OCI-LY7 (cell line): Measurements from ENCODE around the gene ELMO1. TPM values are rescaled to one million over a fixed set of nuclear protein-coding genes. Genes with fewer than 3 reads are reported as not detected.

Experiments used
- BruUV-seq: library from RNA; stranded (reverse); fragments of 400-500 nt; replicated peaks from 2 replicates; lab custom pipeline; 2021; lab: Mats Ljungman, UMichigan
- CTCF ChIA-PET: fragments of 300-600 bp; sonication (Branson Sonifier 250); formaldehyde crosslinking; loops from one replicate; lab custom pipeline; 2022; ENCODE audit warnings: antibody characterized with exemption; ENCODE audit not compliant: unreplicated experiment; lab: Charles Lee
- POLR2A ChIA-PET: fragments of 300-600 bp; sonication (Branson Sonifier 250); formaldehyde crosslinking; loops from one replicate; lab custom pipeline; 2022; ENCODE audit warnings: antibody characterized with exemption; lab: Charles Lee
- DNase-seq: peaks from one replicate; pipeline ENCODE4 v3.0.0-alpha.2; 2015; ENCODE audit warnings: low spot score
- H2AFZ ChIP-seq: fragments of 200-600 bp; sonication (generic), shearing (Covaris generic); 2 replicates; pipeline ENCODE4 v1.6.1; 2014; ENCODE audit warnings: mild to moderate bottlenecking, antibody characterized with exemption, low read length, moderate library complexity
- H3K27ac ChIP-seq: fragments of 200-600 bp; sonication (generic); 2 replicates; pipeline ENCODE4 v1.5.1; 2014; ENCODE audit warnings: mixed run types, low read depth, mild to moderate bottlenecking, moderate library complexity, low read length, inconsistent platforms; ENCODE audit not compliant: poor library complexity, severe bottlenecking
- H3K36me3 ChIP-seq: fragments of 200-600 bp; sonication (generic); 2 replicates; pipeline ENCODE4 v1.6.1; 2014; ENCODE audit warnings: mild to moderate bottlenecking, antibody characterized with exemption, low read length, moderate library complexity, mixed read lengths; ENCODE audit not compliant: insufficient read depth
- H3K4me1 ChIP-seq: fragments of 200-600 bp; sonication (generic); 2 replicates; pipeline ENCODE4 v1.5.1; 2014; ENCODE audit warnings: mild to moderate bottlenecking, low read length; ENCODE audit not compliant: insufficient read depth, poor library complexity, severe bottlenecking
- H3K4me2 ChIP-seq: fragments of 200-600 bp; sonication (generic); 2 replicates; pipeline ENCODE4 v1.6.1; 2014; ENCODE audit warnings: mild to moderate bottlenecking, low read length
- H3K4me3 ChIP-seq: fragments of 200-600 bp; sonication (generic); 2 replicates; pipeline ENCODE4 v1.5.1; 2014; ENCODE audit warnings: mild to moderate bottlenecking, low read depth, low read length; ENCODE audit not compliant: poor library complexity, severe bottlenecking
- H3K79me2 ChIP-seq: fragments of 200-600 bp; sonication (generic); 2 replicates; pipeline ENCODE4 v1.6.1; 2016; ENCODE audit warnings: low read depth, mild to moderate bottlenecking, low read length, moderate library complexity, mixed read lengths; ENCODE audit not compliant: insufficient read depth
- H3K9me2 ChIP-seq: fragments of 200-600 bp; sonication (generic); 2 replicates; pipeline ENCODE4 v1.6.1; 2016; ENCODE audit warnings: mild to moderate bottlenecking, low read length, mixed read lengths; ENCODE audit not compliant: insufficient read depth
- H3K9me3 ChIP-seq: fragments of 200-600 bp; sonication (generic); 2 replicates; pipeline ENCODE4 v1.6.1; 2014; ENCODE audit warnings: mild to moderate bottlenecking, mixed run types, low read length, mixed read lengths
- H4K20me1 ChIP-seq: fragments of 200-600 bp; sonication (generic); 2 replicates; pipeline ENCODE4 v1.6.1; 2014; ENCODE audit warnings: mild to moderate bottlenecking, antibody characterized with exemption, low read length, moderate library complexity, mixed read lengths; ENCODE audit not compliant: insufficient read depth
- EZH2phosphoT487 ChIP-seq: fragments of 200-600 bp; sonication (generic); IDR thresholded peaks from 2 replicates; pipeline ENCODE4 v1.6.1; 2018; ENCODE audit warnings: low read depth, borderline replicate concordance, mild to moderate bottlenecking, mixed run types, antibody characterized with exemption, low read length, moderate library complexity, mixed read lengths
- intact Hi-C: fragments of 100-400 bp; cut with micrococcal nuclease; formaldehyde crosslinking; loops from one replicate; pipeline ENCODE4 v1.10.0; 2022; ENCODE audit not compliant: unreplicated experiment
- total RNA-seq, 2 experiments: library from RNA; depleted of rRNA in 1 of 2; stranded (reverse); fragments of >200 nt in 1 of 2; shearing (Covaris generic) in 1 of 2; gene quantifications; 2 replicates each; pipeline ENCODE4 v1.2.3, GENCODE V29; 2014 to 2022
- TF ChIP-seq, protein P1 (sequence below): fragments of 200-600 bp; sonication (generic); conservative IDR thresholded peaks from 2 replicates; pipeline ENCODE4 v1.5.1; 2014; ENCODE audit warnings: mild to moderate bottlenecking, antibody characterized with exemption, low read length, moderate library complexity, mixed read lengths

The ELMO1 gene
- total RNA-seq, 2 experiments from 2014 or later: 101 to 103 TPM

GRCh38 chr7:36994456-36995112, 454.1 kb downstream of the ELMO1 start:
- no peaks in the 10 kb centered on the region for H3K9me2 ChIP-seq
- no peaks in the 10 kb centered on the region for H4K20me1 ChIP-seq
- H3K4me3 ChIP-seq: no peak overlapping the region
- POLR2A ChIA-PET: interaction anchor here (0.7 to 1.5 kb wide), 2 partner anchors 9 to 923 kb away, joined by 3 to 5 read pairs; no protein-coding TSS in a partner anchor
- H3K36me3 ChIP-seq: no peaks in the 10 kb centered on the region
- no peak overlapping the region for H2AFZ ChIP-seq
- H3K9me3 ChIP-seq: no peaks in the 10 kb centered on the region
- H3K4me2 ChIP-seq: no peak overlapping the region
- no TSS peak for BruUV-seq
- intact Hi-C loops: no loop called here
- TF ChIP-seq, protein P1, sequence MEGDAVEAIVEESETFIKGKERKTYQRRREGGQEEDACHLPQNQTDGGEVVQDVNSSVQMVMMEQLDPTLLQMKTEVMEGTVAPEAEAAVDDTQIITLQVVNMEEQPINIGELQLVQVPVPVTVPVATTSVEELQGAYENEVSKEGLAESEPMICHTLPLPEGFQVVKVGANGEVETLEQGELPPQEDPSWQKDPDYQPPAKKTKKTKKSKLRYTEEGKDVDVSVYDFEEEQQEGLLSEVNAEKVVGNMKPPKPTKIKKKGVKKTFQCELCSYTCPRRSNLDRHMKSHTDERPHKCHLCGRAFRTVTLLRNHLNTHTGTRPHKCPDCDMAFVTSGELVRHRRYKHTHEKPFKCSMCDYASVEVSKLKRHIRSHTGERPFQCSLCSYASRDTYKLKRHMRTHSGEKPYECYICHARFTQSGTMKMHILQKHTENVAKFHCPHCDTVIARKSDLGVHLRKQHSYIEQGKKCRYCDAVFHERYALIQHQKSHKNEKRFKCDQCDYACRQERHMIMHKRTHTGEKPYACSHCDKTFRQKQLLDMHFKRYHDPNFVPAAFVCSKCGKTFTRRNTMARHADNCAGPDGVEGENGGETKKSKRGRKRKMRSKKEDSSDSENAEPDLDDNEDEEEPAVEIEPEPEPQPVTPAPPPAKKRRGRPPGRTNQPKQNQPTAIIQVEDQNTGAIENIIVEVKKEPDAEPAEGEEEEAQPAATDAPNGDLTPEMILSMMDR: no peak
- TF ChIP-seq EZH2phosphoT487: no peak
- CTCF ChIA-PET: no interaction called here
- no peaks in the 10 kb centered on the region for H3K4me1 ChIP-seq
- no peaks in the 10 kb centered on the region for H3K79me2 ChIP-seq
- no peak for DNase-seq
- no peak overlapping the region for H3K27ac ChIP-seq

DNA sequence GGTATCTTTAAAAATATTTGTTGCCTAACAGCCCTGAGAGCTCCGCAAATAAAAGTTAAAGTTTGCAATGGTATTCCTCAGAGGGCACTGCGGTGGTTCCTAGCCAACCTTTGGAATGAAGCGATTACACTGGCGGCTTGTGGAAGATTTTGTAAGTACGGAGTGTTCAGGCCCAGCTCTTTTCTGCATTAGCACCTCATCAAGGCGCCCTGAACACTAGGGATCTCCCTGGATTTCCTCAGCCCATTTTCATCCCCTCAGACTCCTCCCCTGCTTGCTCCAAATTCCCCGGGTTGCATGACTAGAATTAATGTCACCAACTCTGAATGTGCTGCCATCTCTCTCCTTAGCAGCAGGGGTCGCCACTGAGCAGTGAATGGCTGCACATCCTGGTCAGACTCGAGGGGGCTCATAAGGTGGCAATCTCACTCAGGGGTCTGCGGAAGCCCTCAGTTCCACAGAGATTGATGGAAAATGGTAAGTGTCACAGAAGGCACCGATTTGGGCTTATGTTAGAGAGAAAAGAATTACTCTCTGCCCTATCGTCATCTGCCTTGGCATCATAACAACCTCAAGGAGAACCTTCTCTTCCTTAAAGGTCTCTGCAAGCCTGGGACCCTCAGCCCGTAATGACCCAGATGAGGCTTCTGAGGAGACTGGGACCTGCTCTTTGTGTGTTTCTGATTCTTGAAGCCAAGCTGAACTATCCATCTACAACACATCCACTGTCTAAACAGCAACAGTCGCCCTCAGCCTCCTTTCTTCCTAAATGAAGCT, 461.5 kb downstream of the ELMO1 start:
- Histone ChIP-seq H4K20me1 (no peaks in the 10 kb centered on the region; the same call in 1 of the 2 replicates), H3K9me3 (no peaks in the 10 kb centered on the region), H3K36me3 (no peaks in the 10 kb centered on the region), H3K4me2 (no peak overlapping the region), H3K4me3 (no peak overlapping the region), H3K79me2 (no peaks in the 10 kb centered on the region), H3K27ac (no peak overlapping the region), H3K9me2 (no peaks in the 10 kb centered on the region), H3K4me1 (peaks cover 9% of the 10 kb centered on the region), H2AFZ (no peak overlapping the region)
- DNase-seq: peak; percentile 50
- intact Hi-C loops: loop anchor here (1.0 to 5.0 kb wide), 2 partner anchors 195 to 210 kb away; no protein-coding TSS in a partner anchor
- ChIA-PET CTCF (interaction anchor here (1.8 kb wide), 1 partner anchor 195 kb away, joined by 6 read pairs; no protein-coding TSS in a partner anchor), POLR2A (interaction anchor here (1.0 kb wide), 1 partner anchor 18 kb away, joined by 6 read pairs; no protein-coding TSS in a partner anchor)
- TF ChIP-seq EZH2phosphoT487: no peak
- TF ChIP-seq, protein P1: peak; percentile 91
- no TSS peak for BruUV-seq
